Upper lobe of right lung (tissue), 1 donor: ENCODE measurements around the gene UBE2J2. TPM values are rescaled to one million over a fixed set of nuclear protein-coding genes. Genes with fewer than 3 reads are reported as not detected.

Experiments
- ATAC-seq: fragments of 200-7000 bp; cut with Tn5 transposase; one replicate; pipeline ENCODE4 v1.9.1; 2020; ENCODE audit warnings: mild to moderate bottlenecking, moderate library complexity
- DNase-seq: peaks from one replicate; pipeline ENCODE4 v3.0.0-alpha.2; 2020
- H3K27ac ChIP-seq: fragments of 200-600 bp; one replicate; pipeline ENCODE4 v1.8.0; 2022
- H3K27me3 ChIP-seq: fragments of 200-600 bp; one replicate; pipeline ENCODE4 v1.8.0; 2022; ENCODE audit warnings: mild to moderate bottlenecking
- H3K36me3 ChIP-seq: fragments of 200-600 bp; one replicate; pipeline ENCODE4 v1.8.0; 2022
- H3K4me1 ChIP-seq: fragments of 200-600 bp; one replicate; pipeline ENCODE4 v1.8.0; 2022
- H3K4me3 ChIP-seq: fragments of 200-600 bp; one replicate; pipeline ENCODE4 v1.8.0; 2022; ENCODE audit warnings: mild to moderate bottlenecking
- H3K9me3 ChIP-seq: fragments of 200-600 bp; one replicate; pipeline ENCODE4 v1.8.0; 2022
- intact Hi-C: fragments of 100-400 bp; cut with DNase I; formaldehyde crosslinking; loops from one replicate; pipeline ENCODE4 v1.11.0; 2022
- total RNA-seq: library from RNA; stranded (reverse); fragmentation: NEBNext Ultra II Directional; extraction: Animal tissue kit (Norgen Biotek cat#: 25700); gene quantifications from one replicate; pipeline ENCODE4 v1.2.1, GENCODE V29; 2021
- TF ChIP-seq, protein P1 (sequence below): fragments of 200-600 bp; IDR thresholded peaks from one replicate; pipeline ENCODE4 v1.8.0; 2022; ENCODE audit warnings: antibody characterized with exemption
- donor health status: DM: no; HTN: yes; CAD: no; lungs with severe emphysema.

The UBE2J2 gene
- total RNA-seq, 1 donor from 2014 or later = 52.5 TPM

DNA sequence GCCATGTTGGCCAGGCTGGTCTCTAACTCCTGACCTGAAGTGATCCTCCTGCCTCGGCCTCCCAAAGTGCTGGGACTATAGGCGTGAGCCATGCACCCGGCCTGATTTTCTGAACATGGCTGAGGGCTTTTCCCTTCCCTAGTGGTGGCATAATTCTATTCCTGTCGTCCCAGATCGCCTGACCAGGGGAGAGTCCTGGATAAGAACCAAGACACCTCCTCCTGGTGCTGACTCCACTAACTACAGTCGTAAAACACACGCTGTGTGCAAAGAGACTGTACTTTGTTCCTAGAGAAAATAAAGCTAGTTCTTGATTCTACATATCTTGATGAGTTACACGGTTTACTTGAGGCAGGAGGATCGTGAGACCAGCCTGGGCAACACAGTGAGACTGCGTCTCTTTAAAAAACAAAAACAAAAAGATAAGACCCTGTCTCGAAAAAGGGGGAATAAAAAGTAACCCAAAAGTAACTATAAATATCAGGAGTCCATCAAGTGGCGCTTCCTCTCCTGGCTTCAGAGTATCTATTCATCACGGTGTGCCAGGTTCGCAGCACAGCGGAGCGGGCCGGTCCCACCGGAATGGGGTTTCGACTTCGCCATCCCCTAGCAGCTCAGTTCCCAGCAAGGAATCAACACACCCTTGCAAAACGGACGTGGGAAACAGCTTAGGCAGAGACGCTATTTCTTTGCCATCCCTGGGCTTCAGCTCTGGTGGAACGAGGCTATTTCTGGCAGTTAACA lies 42.8 kb downstream of the UBE2J2 start:
- ATAC-seq (no peak), DNase-seq (no peak)
- peaks cover 23% of the 10 kb centered on the region for H3K4me1 ChIP-seq
- H3K27me3 ChIP-seq = no peaks in the 10 kb centered on the region
- H3K9me3 ChIP-seq = no peaks in the 10 kb centered on the region
- H3K4me3 ChIP-seq = peak overlapping the region; percentile 97
- TF ChIP-seq, protein P1, sequence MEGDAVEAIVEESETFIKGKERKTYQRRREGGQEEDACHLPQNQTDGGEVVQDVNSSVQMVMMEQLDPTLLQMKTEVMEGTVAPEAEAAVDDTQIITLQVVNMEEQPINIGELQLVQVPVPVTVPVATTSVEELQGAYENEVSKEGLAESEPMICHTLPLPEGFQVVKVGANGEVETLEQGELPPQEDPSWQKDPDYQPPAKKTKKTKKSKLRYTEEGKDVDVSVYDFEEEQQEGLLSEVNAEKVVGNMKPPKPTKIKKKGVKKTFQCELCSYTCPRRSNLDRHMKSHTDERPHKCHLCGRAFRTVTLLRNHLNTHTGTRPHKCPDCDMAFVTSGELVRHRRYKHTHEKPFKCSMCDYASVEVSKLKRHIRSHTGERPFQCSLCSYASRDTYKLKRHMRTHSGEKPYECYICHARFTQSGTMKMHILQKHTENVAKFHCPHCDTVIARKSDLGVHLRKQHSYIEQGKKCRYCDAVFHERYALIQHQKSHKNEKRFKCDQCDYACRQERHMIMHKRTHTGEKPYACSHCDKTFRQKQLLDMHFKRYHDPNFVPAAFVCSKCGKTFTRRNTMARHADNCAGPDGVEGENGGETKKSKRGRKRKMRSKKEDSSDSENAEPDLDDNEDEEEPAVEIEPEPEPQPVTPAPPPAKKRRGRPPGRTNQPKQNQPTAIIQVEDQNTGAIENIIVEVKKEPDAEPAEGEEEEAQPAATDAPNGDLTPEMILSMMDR = no peak
- intact Hi-C loops = no loop called here
- peaks cover 30% of the 10 kb centered on the region for H3K36me3 ChIP-seq
- peak overlapping the region; percentile 92 for H3K27ac ChIP-seq

DNA sequence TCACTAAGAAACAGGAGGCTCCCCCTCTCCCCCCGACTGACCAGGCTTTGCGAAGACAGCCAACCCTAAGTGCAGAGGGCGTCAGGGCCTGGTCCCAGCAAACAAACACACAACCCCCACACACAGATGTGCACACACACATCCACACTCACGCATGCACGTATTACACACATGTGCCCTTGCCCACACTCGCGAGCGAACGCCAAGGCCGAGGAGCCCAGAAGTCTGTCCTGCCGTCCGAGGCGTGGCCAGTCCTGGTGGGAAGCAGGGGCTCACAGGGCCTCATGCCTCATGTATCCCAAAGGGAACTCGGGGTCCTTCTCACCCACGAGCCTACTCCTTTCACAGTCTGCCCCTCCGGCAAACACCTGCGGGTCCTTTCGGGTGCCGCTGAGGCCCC lies 43.9 kb downstream of the UBE2J2 start:
- H3K9me3 ChIP-seq = no peaks in the 10 kb centered on the region
- TF ChIP-seq, protein P1 = no peak
- peak overlapping the region; percentile 10 for H3K4me3 ChIP-seq
- DNase-seq (no peak), ATAC-seq (no peak)
- peaks cover 39% of the 10 kb centered on the region for H3K36me3 ChIP-seq
- no peak overlapping the region for H3K27ac ChIP-seq
- intact Hi-C loops = no loop called here
- H3K4me1 ChIP-seq = peaks cover 23% of the 10 kb centered on the region
- no peaks in the 10 kb centered on the region for H3K27me3 ChIP-seq

DNA sequence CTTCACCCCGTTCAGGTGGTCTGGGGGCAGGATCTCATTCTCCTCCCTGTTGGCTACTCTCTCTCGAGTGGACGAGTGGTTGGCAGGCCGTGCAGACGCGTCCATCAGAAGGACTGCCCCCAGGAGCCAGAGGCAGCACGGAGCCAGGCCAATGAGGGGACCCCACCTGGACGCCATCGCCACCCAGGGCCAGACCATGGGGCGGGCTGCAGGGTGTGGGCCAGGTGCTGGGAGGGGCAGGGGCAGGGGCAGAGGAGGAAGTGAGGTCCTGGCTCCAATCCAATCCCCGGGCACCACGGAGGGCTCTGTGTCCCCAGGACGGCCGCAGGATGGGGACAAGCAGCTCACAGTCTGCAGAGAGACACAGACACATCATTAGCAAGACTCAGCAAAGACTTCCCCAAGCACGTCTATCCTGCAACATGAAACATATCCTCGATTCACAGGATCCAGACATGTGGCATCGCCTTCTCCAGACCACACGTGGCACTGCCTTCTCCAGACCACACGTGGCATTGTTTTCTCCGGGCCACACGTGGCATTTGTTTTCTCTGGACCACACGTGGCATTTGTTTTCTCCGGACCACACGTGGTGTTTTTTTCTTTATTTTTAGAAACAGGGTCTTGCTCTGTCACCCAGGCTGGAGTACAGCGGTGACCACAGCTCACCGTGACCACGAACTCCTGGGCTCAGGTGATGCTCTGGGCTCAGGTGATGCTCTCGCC lies 44.9 kb downstream of the UBE2J2 start:
- no peaks in the 10 kb centered on the region for H3K9me3 ChIP-seq
- TF ChIP-seq, protein P1 = no peak
- H3K27me3 ChIP-seq = no peaks in the 10 kb centered on the region
- H3K36me3 ChIP-seq = peaks cover 46% of the 10 kb centered on the region
- no peak for ATAC-seq
- H3K27ac ChIP-seq = no peak overlapping the region
- peaks cover 23% of the 10 kb centered on the region for H3K4me1 ChIP-seq
- intact Hi-C loops = no loop called here
- DNase-seq = no peak
- no peak overlapping the region for H3K4me3 ChIP-seq

DNA sequence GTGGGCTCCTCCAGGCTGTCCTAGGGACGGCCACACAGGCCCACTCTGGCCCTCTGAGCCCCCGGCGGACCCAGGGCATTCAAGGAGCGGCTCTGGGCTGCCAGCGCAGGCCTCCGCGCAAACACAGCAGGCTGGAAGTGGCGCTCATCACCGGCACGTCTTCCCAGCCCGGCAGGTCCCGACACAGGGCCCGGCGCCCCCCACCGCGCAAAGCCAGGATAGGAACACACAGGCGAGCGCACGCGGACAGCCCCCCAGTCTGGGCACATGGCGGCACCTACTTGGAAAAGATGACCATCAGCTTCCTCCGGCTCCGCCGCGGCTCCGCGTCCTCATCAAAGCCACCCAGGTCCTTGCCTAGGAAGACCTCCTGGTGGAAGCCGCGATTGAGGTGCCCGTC lies 45.5 kb downstream of the UBE2J2 start:
- no peak for ATAC-seq
- no peaks in the 10 kb centered on the region for H3K27me3 ChIP-seq
- H3K9me3 ChIP-seq = no peaks in the 10 kb centered on the region
- DNase-seq = no peak
- TF ChIP-seq, protein P1 = no peak
- no peak overlapping the region for H3K4me3 ChIP-seq
- H3K4me1 ChIP-seq = peaks cover 21% of the 10 kb centered on the region
- H3K36me3 ChIP-seq = peaks cover 51% of the 10 kb centered on the region
- no peak overlapping the region for H3K27ac ChIP-seq
- intact Hi-C loops = no loop called here

DNA sequence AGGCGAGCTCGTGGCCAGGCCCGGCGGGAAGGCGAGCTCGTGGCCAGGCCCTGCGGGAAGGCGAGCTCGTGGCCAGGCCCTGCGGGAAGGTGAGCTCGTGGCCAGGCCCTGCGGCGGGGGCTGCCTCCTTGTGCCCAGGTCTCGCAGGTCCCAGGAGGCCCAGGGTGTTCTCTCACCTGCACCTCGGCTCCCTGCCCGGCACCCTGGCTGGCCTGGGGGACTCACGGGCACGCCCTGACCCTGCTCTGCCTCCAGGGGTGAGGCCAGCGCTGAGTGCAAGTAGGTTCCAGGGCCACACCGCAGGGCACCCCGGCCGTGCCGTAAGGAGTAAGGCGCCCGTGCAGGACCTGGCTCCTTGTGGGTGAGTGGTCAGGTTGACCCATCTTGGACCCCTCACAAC lies 46.3 kb downstream of the UBE2J2 start:
- peaks cover 58% of the 10 kb centered on the region for H3K36me3 ChIP-seq
- intact Hi-C loops = no loop called here
- no peak for ATAC-seq

More for the DNA sequence above, 46.3 kb downstream of the UBE2J2 start:
- TF ChIP-seq, protein P1 = no peak
- no peak overlapping the region for H3K4me3 ChIP-seq
- H3K27ac ChIP-seq = no peak overlapping the region
- DNase-seq = no peak
- no peaks in the 10 kb centered on the region for H3K9me3 ChIP-seq
- no peaks in the 10 kb centered on the region for H3K27me3 ChIP-seq
- H3K4me1 ChIP-seq = peaks cover 15% of the 10 kb centered on the region
